Activated T-cell treated with anti-CD3 and anti-CD28 coated beads, Interleukin-2, amount 50 U/mL, for 48 hours (primary cell): ENCODE data around the gene SH3RF3.

Source experiments
- DNase-seq, 2 experiments: peaks; one replicate each; pipeline ENCODE4 v3.0.0-alpha.2; 2020

SH3RF3 gene

DNA sequence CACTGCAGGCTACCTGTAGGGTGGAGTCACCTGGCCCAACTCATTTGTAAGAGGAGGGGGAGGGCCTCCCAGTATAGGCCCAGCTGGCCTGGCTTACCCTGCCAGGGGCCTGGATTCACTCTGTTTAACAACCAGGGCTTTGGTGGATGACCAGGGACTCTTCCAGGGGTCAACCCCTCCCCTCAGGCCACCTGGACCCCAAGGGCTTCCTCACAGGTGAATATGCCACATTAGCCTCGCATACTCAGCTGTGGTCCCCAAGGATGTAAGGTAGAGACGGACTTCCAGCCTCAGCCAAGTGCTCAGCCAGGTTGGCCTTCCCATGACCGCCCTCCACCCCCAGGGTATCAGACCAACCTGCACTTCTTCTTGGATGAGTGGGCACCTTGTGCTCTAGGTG, 8.8 kb upstream of the SH3RF3 start:
- no peak for DNase-seq

DNA sequence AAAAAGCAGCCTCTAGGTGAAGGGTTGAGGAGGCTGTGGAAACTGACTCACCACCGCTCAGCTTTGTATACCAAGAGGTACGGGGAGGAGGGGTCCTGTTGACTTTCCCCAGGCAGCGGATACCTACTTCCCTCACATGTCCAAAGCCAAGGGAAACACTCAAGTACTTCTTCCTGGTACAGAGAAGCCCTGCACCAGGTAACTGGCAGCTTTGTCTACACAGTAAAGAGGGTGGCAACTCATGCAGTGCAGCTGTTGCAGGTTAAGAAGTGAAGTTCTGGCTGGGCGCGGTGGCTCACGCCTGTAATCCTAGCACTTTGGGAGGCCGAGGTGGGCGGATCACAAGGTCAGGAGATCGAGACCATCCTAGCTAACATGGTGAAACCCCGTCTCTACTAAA, 8.3 kb upstream of the SH3RF3 start:
- DNase-seq: peak in 1 of 2 experiments; percentile 5

DNA sequence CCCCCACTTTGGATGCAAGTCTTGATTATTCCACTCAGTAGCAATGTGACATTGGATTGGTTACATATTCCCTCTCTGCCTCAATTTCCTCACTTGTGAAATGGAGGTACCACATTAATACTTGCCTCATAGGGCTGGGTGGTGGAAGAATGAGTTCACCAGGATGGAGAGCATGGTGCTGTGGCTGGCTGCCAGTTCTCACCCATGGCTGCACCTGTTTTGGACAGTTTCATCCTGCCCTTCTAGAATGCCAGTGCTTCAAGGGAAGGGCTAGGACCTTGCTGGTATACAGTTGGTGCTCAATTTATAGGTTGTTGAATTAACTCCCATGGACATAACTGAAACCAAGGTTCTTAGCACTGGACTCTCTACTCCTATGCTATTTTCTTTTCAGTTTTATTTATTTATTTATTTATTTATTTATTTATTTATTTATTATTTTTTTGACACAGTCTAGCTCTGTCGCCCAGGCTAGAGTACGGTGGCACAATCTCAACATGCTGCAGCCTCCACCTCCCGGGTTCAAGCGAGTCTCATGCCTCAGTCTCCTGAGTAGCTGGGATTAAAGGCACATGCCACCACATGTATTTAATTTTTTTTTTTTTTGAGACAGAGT, 5.3 kb upstream of the SH3RF3 start:
- DNase-seq: peak in 1 of 2 experiments; percentile 2

DNA sequence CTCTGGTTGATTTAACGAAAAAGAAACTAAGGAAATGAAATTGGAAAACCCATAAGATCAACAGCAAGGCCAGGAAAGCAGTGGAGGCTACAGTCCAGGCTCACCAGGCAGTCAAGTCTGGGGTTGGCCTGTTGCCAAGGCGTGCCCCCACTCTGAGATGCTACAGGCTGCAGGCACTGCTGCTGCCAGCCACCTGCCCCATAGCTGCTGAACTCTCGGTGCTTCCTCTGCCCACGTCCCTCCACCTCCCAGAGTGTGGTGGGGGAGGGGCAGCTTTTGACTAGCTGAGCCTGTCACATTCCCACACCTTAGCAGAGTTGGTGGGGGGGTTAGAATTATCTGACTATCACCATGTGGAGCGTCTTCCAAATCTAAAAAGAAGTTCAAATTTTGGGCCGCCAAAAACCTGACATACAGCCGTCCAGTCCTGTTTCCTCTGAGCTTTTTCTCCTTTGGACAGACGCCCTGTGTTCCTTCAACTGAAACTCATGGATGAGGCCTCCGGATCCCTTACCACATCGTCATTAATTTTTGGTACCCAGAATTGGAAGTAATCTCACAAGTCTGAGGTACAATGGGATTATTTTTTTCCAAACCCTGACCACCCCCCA, 3.9 kb upstream of the SH3RF3 start:
- peak in 1 of 2 experiments; percentile 25 for DNase-seq

DNA sequence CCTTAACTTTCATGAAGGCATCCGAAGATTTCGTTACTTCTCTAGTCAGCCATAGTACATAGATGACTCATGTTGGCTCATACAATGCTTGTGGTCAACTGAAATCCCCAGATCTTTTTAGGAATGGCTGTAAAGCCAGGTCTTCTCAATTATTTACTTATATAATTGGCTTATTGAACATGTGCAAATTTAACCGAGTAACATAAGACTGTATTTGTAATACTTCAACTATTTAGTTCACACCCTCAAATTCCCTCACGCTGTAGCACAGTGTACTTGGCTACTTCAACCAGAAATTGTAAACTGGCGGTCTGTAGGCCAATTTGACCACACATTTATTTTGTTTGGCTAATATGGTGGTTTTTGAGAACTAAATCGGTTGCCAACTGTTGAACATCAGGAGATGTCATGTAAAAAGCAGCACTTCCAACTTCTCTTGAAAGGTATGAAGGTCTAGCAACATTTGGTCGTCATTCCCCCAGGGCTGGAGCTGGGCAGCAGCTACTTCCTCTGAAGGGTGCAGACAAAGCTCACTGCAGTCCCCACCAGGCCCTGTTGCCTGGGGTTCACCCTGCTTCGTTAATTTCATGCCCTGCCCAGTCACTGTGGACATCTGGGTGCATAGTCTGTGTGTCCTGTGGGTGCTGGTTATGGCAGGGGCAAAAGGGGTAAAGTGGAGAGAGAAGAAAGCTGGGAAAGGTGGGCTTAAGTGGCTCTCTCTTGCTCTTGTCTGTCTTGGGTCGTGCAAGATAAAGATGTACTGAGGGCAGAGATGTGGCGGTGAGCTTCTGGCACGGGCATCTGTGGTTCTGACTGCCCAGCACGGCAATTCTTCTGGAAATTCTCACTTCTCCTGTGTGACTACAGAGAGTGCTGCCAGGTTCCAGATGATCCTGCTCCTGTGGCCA, 3.2 kb upstream of the SH3RF3 start:
- DNase-seq: peak in 1 of 2 experiments; percentile 16

DNA sequence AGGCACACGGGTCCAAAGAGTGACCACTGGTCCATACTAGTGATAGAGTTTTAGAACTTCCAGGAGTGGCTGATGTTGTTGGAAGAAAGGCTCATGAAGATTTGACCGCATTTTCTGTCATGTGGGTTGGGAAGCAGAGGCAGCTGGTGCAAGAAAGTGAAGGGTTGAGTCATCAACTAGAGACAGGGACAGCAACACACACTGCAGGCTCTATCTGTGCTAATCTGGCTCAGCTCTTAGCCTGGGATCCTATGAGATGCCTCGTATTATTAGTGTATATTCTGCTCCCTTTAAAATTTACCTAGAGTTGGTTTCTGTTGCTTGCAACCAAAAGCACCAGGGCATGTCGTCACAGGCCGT, 2.5 kb upstream of the SH3RF3 start:
- DNase-seq: peak in 1 of 2 experiments; percentile 15

DNA sequence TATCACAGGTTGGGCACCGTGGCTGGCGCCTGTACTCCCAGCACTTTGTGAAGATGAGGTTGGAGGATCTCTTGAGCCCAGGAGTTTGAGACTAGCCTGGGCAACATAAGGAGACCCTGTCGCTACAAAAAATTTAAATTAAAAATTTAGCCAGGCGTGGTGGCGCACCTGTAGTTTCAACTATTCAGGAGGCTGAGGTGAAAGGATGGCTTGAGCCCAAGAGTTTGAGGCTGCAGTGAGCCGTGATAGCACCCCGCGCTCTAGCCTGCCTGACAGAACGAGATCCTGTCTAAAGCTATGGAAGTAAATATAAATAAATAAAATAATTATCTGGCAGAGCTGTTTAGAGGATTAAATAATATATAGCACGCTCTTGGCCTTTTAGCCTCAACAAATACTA, 1.4 kb upstream of the SH3RF3 start:
- DNase-seq: no peak

DNA sequence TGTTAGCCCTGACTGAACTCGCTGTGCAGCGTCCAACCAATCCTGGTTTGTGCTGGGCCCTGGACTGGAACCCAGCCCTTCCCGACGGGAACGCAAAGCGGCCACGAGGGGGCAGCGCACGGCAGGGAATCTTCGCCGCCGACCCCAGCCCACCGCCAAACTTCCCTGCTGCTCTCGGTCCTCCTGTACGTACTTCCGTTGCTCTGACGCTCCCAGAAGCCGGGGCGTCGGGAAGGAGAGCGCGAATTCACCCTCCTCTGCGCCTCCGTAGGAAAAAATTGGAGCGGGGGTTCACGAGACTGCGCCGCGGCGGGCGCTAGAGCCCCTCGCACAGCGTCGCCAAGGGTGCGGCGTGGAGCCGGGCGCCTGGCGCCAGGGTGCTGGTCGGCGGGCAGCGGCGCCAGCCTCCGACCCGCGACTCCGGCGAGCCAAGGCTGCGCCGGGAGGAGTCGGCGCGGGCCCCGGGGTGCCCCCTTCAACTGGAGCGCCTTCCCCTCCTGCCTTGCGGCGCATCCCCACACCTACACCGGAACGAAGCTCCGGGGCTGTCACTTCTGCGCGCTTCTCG, 873 bp upstream of the SH3RF3 start:
- peak; percentile 79 to 85 for DNase-seq

DNA sequence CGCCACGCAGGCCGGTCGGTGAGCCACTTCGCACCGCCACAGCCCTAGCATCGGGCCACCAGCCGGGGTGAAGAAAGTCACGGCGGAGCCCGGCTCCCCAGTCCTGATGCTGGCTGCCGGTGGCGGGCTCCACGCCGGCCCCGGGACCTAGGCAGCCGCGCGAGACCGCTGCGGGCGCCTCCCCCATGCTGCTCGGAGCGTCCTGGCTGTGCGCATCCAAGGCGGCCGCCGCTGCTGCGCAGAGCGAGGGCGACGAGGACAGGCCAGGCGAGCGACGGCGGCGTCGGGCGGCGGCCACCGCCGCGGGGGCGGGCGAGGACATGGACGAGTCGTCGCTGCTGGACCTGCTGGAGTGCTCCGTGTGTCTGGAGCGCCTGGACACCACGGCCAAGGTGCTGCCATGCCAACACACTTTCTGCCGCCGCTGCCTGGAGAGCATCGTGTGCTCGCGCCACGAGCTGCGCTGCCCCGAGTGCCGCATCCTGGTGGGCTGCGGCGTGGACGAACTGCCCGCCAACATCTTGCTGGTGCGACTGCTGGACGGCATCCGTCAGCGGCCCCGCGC, 433 bp downstream of the SH3RF3 start:
- peak; percentile 60 to 63 for DNase-seq

DNA sequence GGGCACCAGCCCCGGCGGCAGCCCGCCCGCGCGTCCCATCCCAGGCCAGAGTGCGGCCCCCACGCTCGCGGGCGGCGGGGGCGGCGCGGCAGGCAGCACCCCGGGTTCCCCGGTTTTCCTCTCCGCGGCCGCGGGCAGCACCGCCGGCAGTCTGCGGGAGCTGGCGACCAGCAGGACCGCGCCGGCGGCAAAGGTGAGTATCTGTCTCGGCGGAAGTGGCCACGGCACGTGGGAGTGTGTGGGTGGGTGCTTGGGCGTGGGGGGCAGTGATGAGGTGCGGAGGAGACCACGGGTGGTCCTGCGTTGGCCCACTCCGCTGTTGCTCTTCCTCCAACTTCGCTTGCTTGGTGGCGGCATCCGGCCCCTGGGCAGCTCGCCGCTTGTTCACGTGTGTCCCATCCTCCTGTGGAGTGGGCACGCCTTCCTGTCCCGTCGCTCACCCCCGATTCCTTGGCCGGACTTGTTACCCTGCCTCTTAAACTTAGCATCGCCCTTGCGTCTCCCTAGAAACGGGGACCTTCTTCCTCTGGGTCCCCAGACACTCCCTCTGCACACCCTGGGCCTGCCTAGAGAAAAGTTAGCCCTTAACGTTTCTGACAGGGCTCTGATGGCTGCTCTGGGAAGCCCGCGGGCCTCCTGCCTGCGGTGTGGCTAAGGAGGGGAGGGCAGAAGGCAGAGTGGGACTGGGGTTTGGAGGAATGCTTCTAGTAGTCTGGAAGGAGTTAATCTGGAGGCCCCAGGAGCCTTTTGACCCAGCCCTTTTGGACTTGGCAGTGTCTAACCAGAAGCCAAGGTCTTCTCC, 1.1 kb downstream of the SH3RF3 start:
- DNase-seq: peak; percentile 42 to 48

DNA sequence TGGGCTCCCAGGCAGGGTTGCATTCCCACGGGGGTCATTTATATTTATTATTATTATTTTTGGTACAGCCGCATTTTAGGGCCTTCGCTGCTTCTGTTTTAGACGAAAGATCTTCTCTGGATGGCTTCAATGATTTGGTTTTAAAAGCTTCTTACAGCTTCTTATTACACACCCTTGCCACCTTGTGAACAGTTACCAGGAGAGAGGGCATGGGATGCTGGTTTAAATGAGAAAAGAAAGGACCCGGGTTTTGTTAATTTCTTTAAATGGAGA, 1.7 kb downstream of the SH3RF3 start:
- no peak for DNase-seq

DNA sequence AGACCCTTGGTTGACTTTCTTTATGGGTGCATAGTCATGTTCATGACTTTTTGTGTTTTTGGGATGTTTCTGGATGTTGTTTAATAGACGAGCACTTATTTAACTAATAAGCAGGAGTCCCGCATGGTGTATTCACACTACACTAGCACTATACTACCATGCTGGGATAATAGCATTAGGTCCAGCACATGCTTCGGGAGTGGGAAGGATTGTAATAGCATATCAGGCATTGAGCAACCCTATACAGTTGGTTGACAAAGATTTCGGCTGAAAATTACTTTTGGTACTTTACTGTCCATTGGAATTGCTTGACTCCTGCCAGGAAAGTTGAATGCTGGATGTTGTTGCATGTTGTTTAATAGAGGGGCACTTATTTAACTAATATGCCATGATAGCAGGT, 2.8 kb downstream of the SH3RF3 start:
- DNase-seq: no peak

DNA sequence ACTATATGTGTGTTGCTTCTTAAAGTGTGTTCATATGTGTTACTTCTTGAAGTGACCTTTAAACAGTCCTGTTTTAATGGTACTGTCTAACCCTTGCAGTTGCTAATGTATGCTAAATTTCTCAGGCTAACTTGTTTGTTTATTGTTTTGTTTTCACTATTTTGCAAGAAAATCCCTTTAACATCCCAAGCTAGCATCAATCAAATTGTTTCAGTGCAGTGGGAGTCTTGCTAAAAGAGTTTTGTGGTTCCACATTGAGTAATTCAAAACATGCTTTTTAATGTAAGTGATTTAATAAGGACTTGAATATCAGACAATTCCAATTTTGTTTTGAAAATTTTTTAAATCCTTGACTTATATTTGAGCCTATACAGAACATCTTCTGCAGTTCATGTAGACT, 3.6 kb downstream of the SH3RF3 start:
- no peak for DNase-seq

DNA sequence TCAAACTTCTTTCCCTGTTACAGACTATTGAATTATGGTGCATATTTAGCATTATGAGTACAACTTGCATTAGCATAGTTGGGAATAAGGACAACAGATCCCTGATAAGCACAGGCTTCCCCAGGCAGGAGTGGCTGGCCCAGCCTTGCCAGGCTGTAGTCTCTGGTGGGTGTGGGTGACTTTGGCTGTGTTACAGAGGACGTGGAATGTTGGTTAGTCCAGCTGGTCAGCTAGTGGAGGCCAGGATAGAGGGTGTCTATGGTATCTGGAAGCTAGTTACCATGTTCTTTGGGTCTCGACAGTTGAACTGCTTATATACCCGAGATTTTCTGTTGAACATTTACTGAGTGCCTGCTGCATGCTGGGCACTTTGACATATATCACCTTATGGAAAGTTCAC, 4.7 kb downstream of the SH3RF3 start:
- DNase-seq: no peak

DNA sequence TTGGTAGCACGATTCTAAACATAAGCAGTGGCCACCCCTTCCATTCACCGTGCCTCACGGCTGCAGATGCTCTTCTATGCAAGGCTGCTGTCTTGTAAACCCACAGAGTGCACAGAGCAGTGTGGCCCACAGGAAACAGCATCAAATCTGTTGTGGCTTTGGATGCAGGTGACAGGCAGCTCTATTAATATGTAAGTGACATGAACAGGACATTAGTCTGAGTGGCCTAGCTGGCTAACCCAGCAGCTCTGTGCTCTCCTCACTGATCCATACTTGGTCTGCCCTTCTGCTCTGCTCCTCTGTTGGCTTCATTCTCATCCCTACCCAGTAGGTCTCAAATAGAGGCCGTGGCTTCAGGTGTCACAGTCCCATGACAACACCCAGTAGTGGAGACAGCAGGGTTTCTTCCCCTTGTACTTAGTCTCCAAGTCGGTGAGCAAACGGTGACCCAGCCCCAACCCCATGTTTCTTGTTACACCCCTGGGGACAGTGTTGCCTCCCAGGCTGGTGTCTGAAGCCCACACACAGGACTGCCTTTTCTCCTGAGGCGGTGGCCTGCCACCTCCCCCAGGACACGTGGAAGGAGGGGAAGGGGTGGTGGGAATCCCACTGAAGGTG, 5.8 kb downstream of the SH3RF3 start:
- peak; percentile 13 to 14 for DNase-seq

DNA sequence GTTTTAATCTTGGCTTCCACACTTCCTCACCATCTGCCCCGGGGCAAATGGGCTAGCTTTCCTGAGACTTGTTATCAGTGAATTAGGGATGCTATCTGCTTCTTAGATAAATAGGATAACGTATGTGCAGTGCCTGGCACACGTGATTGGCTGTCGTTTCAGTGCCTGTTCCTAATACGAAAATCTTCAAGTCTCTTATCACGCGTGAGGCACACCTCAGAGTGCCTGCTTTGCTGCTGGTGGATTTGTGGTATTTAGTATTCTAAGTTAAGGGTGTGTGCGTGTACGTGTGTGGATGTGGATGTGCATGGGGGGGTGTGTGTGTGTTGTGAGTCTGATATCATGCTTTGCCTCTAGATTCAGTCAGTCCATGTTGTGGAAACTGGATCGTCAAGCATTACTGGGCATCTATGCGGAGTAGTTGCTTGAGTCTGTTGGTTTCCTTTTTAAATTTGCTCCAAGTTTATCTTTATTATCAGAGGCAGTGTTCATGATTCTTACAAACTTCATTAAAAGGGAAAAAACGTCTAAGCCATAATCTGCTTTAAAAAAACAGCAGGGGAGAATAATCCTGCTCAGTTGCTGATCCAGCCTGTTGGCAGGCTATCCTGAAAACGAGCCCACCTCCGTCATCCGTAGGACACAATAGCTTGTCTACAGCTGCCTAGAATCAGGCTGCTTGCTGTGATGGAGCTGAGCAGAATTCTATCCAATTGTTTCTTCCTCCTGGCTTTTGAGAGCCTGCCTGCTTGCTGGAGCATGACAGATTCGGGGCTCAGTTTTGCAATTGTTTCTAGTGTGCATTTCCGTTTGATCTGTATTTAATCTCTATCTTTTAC, 6.6 kb downstream of the SH3RF3 start:
- peak; percentile 10 to 11 for DNase-seq

DNA sequence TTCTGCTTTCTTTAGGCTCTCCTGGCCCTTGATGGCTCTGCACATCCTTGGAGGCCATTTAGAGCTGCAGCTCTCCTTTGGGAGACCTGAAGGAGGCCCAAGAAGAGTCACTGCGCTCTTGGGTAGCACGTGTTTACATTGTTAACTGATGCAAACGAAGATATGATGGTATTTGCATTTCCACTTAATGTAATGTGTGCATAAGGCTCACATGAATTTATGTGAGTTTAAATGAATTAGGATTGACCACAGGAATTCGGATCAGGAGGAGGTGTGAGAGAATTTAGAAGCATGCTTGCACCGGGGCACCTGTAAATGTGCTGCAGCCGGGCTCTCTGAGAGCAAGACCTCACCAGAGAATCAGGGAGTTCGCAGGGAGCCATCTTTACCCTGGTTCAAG, 7.5 kb downstream of the SH3RF3 start:
- peak in 1 of 2 experiments; percentile 2 for DNase-seq

DNA sequence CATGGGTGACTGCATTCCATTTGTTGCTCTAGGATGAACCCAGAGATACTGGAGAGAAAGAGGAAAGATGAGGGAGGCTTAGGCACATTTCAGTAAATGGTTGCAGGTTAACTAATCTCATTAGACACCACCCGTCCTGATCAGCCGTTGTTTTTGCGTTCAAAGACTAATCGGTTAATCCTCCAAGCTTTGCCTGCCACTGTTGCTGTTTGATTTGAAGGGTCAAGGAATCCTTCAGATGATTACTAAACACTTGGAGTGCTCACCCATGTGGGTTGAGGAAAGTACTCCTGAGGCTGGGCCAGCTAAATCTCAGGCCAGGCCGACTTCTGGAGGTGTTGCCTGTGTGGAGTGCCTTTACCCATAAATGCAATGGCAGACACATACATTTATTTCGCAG, 8.6 kb downstream of the SH3RF3 start:
- DNase-seq: peak in 1 of 2 experiments; percentile 4

DNA sequence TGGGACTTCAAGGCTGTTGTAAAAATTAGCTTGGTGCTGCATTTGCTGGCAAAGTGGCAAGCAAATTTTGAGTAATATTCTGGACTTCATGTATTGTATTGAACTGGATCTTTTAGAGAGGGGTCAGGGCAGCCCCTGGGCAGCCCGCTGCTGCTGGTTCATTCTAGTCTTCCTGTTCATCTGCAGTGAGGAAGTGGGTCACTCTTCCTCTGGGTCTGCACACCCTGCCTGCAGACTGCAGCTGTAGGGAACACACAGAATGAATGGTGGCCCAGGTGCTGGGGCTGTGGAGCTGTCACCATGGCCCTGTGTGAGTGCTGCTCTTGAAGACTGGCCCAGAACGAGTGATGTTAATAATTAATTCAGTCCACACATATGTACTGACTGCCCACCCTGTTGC, 9.4 kb downstream of the SH3RF3 start:
- DNase-seq: no peak

DNA sequence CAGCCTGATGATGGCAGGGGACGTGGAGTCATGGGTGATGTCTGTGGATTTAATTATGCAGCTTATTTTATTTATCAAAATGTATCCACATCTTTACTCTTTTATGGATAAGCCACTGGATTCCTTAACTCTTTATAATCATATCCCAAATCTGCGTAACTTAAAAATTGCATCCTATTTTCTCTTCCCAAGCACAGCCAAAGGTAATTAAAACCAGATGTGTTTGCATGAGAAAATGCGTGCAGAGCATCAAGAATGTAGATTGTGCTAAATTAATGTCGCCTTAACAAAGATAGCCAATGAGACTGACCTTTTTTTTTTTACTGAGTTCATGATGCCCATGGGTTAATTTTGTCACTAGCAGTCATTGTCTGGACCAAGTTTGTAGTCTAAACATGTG, 10.0 kb downstream of the SH3RF3 start:
- no peak for DNase-seq

DNA sequence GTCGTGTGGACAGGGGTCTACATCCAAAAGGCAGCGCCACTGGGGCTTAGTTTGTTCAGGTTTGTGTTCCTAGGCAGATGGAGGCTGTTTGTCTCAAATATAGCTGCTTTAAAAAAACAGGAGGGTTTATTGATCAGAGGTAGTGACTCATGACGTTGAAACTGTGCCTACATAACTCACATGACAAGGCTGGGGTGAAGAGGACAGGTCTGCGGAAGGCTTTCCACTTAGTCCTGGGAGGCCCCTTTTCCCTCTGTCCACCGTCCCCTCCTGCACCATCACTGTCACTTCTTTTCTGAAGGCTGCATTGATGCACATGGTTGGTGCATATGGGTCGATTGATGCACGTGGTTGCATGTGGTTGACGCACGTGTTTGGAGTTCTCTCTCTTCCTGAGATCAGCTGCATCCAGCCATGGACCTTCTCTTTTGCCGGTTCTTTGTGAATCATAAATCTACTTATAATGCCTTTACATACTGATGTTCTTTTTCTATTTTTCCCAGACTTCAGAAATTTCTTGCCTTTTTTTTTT, 10.9 kb downstream of the SH3RF3 start:
- DNase-seq: no peak
